Measurements from ENCODE around the gene SIPA1L3. TPM values are rescaled to one million over a fixed set of nuclear protein-coding genes. Genes with fewer than 3 reads are reported as not detected.

Gene SIPA1L3
- total and polyA plus RNA-seq, 2 of the 13 experiments (the other 11 are each of a cell fraction or from before 2014, with no cell fraction given) = 5.5 to 7.7 TPM

DNA sequence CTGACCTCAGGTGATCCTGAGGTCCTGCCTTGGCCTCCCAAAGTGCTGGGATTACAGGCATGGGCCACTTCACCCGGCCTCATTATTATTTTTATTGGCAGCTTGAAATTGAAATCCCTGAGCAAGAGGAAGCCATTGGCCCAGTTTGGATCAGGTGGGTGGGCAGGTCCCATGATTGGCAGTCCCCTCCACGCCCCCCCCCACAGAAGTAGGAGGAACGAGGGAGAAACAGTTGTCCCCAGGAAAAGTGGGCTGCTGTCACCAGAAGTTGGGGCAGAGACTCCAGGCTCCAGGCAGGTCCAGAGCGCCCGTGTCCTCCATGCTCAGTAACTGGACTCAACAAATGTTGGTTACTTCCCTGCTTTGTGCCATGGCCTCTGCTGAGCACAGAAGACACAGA lies 70.4 kb downstream of the SIPA1L3 start:
- H3K4me2 ChIP-seq (ENCODE audit: low read depth, low read length) = no peak overlapping the region
- in situ Hi-C loops (cut with HindIII; ENCODE audit: extremely low pct_ligation_motif_present, low pct_unique_long_range_greater_than_20kb) = no loop called here

More for the DNA sequence above, 70.4 kb downstream of the SIPA1L3 start:
- FAIRE-seq = no peak
- no peak overlapping the region for H3K9ac ChIP-seq (ENCODE audit: insufficient read depth, low read depth, low read length)
- no peak for ATAC-seq
- no peak for DNase-seq (ENCODE audit: low spot score)
- H3K27ac ChIP-seq (ENCODE audit: extremely low read length, insufficient read depth, low read length) = no peak overlapping the region
- no peak overlapping the region for H2AFZ ChIP-seq (ENCODE audit: low read length)
- ChIA-PET POLR2A (no interaction called here), CTCF (ENCODE audit: low intra/inter-chr PET ratio, low total read pairs) (no interaction called here)
- H3K4me3 ChIP-seq (replicated peaks in 1 of 3; ENCODE audit: insufficient read depth in 1 of 3, low read depth in 2 of 3, low read length in 3 of 3) = no peak overlapping the region
- WGBS (ENCODE audit: low lambda C conversion rate) = 88% methylated on average over 5 of the region's 5 CpGs
- BruUV-seq (replicated peaks) = no TSS peak
- no peaks in the 10 kb centered on the region for H3K9me3 ChIP-seq (ENCODE audit: low read length)
- no peaks in the 10 kb centered on the region for H3K27me3 ChIP-seq (ENCODE audit: control insufficient read depth in 1 of 2, insufficient read depth in 2 of 2, low read length in 2 of 2)
- TF ChIP-seq, protein P1, sequence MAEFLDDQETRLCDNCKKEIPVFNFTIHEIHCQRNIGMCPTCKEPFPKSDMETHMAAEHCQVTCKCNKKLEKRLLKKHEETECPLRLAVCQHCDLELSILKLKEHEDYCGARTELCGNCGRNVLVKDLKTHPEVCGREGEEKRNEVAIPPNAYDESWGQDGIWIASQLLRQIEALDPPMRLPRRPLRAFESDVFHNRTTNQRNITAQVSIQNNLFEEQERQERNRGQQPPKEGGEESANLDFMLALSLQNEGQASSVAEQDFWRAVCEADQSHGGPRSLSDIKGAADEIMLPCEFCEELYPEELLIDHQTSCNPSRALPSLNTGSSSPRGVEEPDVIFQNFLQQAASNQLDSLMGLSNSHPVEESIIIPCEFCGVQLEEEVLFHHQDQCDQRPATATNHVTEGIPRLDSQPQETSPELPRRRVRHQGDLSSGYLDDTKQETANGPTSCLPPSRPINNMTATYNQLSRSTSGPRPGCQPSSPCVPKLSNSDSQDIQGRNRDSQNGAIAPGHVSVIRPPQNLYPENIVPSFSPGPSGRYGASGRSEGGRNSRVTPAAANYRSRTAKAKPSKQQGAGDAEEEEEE (CRISPR knock-in tag; IDR thresholded peaks at IDR 0.05; ENCODE audit: borderline replicate concordance) = no peak
- TF ChIP-seq ZNF782 (CRISPR knock-in tag; IDR thresholded peaks at IDR 0.05; ENCODE audit: borderline replicate concordance) (no peak), HNRNPH1 (optimal IDR thresholded peaks at IDR 0.05; ENCODE audit: low read depth, low read length) (no peak), ZNF773 (CRISPR knock-in tag; IDR thresholded peaks at IDR 0.05; ENCODE audit: borderline replicate concordance) (no peak), TCF7L2 (IDR thresholded peaks at IDR 0.05; ENCODE audit: low read depth, low read length) (no peak), CREM (IDR thresholded peaks at IDR 0.05) (no peak), CREM (CRISPR knock-in tag; IDR thresholded peaks at IDR 0.05) (no peak), ZNF879 (CRISPR knock-in tag; IDR thresholded peaks at IDR 0.05) (no peak)
- TF ChIP-seq, protein P2, sequence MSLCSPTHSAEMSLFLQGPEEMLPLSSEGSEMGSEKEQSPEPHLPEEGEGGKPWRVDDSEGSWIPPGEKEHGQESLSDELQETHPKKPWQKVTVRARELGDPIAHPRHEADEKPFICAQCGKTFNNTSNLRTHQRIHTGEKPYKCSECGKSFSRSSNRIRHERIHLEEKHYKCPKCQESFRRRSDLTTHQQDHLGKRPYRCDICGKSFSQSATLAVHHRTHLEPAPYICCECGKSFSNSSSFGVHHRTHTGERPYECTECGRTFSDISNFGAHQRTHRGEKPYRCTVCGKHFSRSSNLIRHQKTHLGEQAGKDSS (CRISPR knock-in tag; IDR thresholded peaks at IDR 0.05; ENCODE audit: borderline replicate concordance, low read depth) = no peak
- TF ChIP-seq, protein P3, sequence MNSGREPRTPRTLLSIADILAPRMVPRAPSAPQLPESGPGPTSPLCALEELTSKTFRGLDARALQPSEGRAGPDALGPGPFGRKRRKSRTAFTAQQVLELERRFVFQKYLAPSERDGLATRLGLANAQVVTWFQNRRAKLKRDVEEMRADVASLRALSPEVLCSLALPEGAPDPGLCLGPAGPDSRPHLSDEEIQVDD (CRISPR knock-in tag; IDR thresholded peaks at IDR 0.05; ENCODE audit: borderline replicate concordance) = no peak
- TF ChIP-seq, protein P4, sequence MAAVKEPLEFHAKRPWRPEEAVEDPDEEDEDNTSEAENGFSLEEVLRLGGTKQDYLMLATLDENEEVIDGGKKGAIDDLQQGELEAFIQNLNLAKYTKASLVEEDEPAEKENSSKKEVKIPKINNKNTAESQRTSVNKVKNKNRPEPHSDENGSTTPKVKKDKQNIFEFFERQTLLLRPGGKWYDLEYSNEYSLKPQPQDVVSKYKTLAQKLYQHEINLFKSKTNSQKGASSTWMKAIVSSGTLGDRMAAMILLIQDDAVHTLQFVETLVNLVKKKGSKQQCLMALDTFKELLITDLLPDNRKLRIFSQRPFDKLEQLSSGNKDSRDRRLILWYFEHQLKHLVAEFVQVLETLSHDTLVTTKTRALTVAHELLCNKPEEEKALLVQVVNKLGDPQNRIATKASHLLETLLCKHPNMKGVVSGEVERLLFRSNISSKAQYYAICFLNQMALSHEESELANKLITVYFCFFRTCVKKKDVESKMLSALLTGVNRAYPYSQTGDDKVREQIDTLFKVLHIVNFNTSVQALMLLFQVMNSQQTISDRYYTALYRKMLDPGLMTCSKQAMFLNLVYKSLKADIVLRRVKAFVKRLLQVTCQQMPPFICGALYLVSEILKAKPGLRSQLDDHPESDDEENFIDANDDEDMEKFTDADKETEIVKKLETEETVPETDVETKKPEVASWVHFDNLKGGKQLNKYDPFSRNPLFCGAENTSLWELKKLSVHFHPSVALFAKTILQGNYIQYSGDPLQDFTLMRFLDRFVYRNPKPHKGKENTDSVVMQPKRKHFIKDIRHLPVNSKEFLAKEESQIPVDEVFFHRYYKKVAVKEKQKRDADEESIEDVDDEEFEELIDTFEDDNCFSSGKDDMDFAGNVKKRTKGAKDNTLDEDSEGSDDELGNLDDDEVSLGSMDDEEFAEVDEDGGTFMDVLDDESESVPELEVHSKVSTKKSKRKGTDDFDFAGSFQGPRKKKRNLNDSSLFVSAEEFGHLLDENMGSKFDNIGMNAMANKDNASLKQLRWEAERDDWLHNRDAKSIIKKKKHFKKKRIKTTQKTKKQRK (IDR thresholded peaks at IDR 0.05; ENCODE audit: low read length) = no peak
- TF ChIP-seq, protein P5, sequence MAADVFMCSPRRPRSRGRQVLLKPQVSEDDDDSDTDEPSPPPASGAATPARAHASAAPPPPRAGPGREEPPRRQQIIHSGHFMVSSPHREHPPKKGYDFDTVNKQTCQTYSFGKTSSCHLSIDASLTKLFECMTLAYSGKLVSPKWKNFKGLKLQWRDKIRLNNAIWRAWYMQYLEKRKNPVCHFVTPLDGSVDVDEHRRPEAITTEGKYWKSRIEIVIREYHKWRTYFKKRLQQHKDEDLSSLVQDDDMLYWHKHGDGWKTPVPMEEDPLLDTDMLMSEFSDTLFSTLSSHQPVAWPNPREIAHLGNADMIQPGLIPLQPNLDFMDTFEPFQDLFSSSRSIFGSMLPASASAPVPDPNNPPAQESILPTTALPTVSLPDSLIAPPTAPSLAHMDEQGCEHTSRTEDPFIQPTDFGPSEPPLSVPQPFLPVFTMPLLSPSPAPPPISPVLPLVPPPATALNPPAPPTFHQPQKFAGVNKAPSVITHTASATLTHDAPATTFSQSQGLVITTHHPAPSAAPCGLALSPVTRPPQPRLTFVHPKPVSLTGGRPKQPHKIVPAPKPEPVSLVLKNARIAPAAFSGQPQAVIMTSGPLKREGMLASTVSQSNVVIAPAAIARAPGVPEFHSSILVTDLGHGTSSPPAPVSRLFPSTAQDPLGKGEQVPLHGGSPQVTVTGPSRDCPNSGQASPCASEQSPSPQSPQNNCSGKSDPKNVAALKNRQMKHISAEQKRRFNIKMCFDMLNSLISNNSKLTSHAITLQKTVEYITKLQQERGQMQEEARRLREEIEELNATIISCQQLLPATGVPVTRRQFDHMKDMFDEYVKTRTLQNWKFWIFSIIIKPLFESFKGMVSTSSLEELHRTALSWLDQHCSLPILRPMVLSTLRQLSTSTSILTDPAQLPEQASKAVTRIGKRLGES (CRISPR knock-in tag; IDR thresholded peaks at IDR 0.05; ENCODE audit: borderline replicate concordance) = no peak
- H3K79me2 ChIP-seq (ENCODE audit: insufficient read depth, low read length) = peaks cover 2% of the 10 kb centered on the region
- H3K36me3 ChIP-seq (replicated peaks in 1 of 2; ENCODE audit: control insufficient read depth in 1 of 2, insufficient read depth in 2 of 2, low read length in 2 of 2) = no peaks in the 10 kb centered on the region
- no peaks in the 10 kb centered on the region for H4K20me1 ChIP-seq (ENCODE audit: insufficient read depth, low read length)
- peaks cover 25% of the 10 kb centered on the region for H3K4me1 ChIP-seq (ENCODE audit: insufficient read depth, low read length)
- intact Hi-C loops (cut with micrococcal nuclease; ENCODE audit: unreplicated experiment) = no loop called here
